Measurements from ENCODE around the gene ALK.

GRCh38 chr2:29796446-29796845, 124.9 kb downstream of the ALK start:
- TF ChIP-seq CTCF (IDR thresholded peaks at IDR 0.05) = no peak
- no peak for TF ChIP-seq POLR2AphosphoS5 (IDR thresholded peaks at IDR 0.05)
